NCI-H1092 (cell line): ENCODE data around the gene KRTAP5-11.
"Not testable (repeated sequence)": the region's sequence is repeated elsewhere in the genome, so short reads cannot be mapped to it uniquely, and the experiment has no call there.

Source experiments
- DNase-seq: peaks from one replicate; lab custom pipeline; 2025; lab: John Stamatoyannopoulos, UW

Gene KRTAP5-11

DNA sequence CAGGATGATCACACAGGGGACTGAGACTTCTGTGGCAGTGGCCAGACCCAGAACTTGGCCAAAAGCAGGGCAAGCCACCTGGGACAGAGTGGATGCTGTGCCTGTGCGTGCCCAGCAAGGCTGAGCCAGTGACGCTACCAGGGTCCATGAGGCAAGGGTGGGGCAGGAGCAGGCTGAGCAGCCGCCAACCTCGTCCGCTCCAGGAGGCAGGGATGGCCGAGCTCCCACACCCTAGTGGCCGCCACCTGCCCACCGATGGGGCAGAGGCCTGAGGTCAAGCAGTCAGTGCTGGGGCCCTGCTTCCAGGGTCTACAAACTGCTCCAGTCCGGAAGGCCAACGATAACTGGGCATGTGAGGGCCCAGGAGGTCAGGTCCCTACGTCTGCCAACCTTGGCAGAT is 27.2 kb downstream of the KRTAP5-11 start:
- DNase-seq, result no peak

GRCh38 chr11:71554996-71555395 is 27.7 kb downstream of the KRTAP5-11 start:
- DNase-seq, result no peak

GRCh38 chr11:71551711-71552110 is 31.0 kb downstream of the KRTAP5-11 start:
- DNase-seq, result no peak

- DNase-seq, result no peak
Measured at GRCh38 chr11:71548716-71549151, 33.9 kb downstream of the KRTAP5-11 start.

GRCh38 chr11:71548120-71548519 is 34.6 kb downstream of the KRTAP5-11 start, which contains the start of gene KRTAP5-9:
Gene KRTAP5-9 (plus strand): TSS chr11:71548420. CDS start chr11:71548658, 238 bp downstream.
- no peak for DNase-seq

- DNase-seq, result no peak
Measured at GRCh38 chr11:71545405-71545966, 37.2 kb downstream of the KRTAP5-11 start.

- no peak for DNase-seq
Measured at GRCh38 chr11:71544525-71545214, 38.0 kb downstream of the KRTAP5-11 start.

DNA sequence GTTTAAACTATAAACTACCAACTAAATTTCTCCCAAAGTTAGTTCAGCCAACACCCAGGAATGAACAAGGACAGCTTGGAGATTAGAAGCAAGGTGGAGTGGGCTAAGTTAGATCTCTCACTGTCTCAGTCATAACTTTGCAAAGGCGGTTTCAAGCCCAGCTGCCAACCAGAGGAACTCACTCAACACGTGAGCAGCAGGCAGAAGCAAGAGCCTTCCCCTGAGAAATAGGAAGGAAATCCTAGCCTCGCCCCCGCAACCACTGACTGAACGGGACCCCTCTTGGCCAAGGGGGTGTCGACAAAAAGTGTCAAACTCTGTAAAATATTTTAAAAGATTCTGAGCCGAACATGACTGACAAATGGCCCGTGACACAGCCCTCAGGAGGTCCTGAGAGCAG is 38.8 kb downstream of the KRTAP5-11 start:
- DNase-seq, result no peak

- DNase-seq, result no peak
Measured at GRCh38 chr11:71542879-71543777, 39.5 kb downstream of the KRTAP5-11 start.

DNA sequence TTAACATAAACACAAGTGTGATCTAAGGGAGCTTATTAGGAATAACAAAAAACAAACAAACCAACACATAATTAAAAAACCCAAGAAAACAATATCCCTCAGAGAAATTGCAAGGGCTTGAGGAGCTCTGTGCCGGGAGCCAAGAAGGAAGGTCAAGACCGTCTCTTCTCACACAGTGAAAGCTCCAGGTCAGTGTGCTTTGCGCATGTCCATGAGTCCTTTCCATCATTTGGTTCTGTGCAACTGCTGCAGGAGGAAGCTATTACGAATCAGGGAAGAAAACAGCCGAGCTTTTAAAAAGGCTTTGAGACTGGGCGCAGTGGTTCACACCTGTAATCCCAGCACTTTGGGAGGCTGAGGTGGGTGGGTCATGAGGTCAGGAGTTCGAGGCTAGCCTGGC is 40.3 kb downstream of the KRTAP5-11 start:
- DNase-seq, result no peak

DNA sequence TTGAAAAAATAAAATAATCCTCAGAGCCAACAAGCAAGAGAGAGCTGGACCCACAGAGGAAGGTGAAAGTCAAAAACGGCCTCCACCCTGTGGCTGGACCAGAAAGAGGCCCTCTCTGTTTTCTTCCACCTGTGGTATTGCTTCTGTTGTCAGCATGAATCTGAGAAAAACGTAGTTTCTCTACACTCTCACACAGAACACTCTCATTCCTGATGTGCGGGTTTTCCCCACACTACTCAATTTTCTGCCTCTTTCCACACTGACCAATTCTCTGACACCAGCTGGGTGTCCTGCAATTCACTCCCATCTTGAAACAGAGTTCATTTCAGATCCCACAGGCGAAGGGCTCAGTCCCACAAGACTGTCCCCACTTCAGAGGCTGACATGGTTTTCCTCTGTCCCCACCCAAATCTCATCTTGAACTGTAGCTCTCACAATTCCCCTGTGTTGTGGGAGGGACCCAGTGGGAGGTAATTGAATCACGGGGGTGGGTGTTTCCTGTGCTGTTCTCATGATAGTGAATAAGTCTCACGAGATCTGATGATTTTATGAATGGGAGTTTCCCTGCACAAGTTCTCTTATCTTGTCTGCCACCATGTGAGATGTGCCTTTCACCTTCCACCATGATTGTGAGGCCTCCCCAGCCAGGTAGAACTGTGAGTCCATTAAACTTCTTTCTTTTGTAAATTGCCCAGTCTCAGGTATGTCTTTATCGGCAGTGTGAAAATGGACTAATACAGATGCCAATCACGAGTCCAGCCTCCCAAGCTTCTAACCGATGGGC is 42.0 kb downstream of the KRTAP5-11 start:
- not testable (repeated sequence) for DNase-seq

GRCh38 chr11:71539971-71540370 is 42.7 kb downstream of the KRTAP5-11 start:
- DNase-seq, result not testable (repeated sequence)

DNA sequence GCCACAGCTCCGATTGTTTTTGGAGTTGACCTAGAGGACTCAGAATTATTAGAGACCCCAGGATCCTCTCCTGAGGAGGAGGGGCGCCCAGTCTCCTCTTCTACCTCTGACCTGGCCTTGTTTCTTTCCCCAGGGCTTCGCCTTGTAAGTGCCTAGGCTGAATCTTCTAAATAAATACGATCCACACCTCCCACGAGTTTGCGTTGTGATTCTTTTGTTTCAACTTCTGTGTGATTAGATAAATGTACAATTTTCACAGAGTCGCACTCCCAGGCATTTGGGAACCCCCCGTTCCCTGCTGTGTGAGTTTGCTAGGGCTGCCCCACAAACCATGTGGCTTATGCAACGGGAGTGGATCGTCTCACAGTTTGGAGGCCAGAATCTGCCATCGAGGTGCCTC is 43.7 kb downstream of the KRTAP5-11 start:
- no peak for DNase-seq

- DNase-seq, result no peak
Measured at GRCh38 chr11:71538666-71538990, 44.0 kb downstream of the KRTAP5-11 start.

- not testable (repeated sequence) for DNase-seq
Measured at GRCh38 chr11:71537977-71538665, 44.6 kb downstream of the KRTAP5-11 start, which contains the start of gene KRTAP5-8. Gene KRTAP5-8 (plus strand): TSS chr11:71538025. CDS start chr11:71538056, 31 bp downstream.

- DNase-seq, result no peak
Measured at GRCh38 chr11:71537537-71537936, 45.1 kb downstream of the KRTAP5-11 start.

DNA sequence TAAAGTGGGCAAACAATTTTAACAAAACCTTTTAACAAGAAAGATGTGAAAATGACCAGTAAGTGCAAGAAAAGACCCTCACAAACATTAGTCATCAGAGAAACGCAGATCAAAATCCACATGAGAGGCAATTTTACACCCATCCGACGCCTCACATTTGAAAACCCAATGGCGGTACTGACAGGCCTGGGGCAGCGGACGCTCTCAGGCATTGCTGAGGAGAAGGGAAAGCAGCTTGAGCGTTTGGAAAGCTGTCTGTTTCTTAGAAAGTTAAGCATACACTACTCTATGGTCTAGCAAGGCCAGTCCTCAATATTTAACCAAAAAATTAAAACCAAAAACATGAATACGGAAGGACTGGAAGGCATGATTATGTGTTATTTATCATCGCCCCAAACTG is 46.9 kb downstream of the KRTAP5-11 start:
- no peak for DNase-seq

GRCh38 chr11:71534711-71535608 is 47.7 kb downstream of the KRTAP5-11 start:
- DNase-seq, result not testable (repeated sequence)

DNA sequence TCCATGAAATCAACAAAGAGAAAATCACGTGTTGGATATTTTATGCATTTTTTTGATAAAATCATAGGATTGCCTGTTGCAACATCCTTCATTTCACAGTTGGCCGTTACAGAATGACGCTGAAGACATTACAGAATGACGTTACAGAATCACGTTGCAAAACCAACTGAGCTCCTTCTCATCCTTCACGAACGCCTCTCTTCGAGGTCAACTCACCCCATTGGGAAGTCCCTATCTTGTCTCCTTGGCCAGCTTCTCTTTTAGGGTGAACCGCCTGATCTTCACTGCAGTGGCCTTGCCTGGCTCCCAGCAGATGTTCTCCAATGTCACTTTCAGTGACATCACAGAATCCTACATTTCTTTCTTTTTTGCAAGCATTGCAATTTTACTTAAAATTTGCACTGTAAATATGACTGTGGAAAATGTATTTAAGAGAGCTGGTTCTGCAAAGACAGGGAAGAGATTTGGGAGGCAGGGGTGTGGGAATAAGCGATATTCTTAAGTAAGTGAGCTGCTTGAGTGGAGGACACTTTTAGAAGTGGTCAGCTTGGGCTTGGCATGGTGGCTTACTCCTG is 50.6 kb downstream of the KRTAP5-11 start:
- DNase-seq, result no peak
